Activated CD4-positive, alpha-beta T cell treated with anti-CD3 and anti-CD28 coated beads, Interleukin-2, amount 10 ng/mL, durations not matched to agents 7 days and 5 days (primary cell): ENCODE measurements around the gene BLTP3A. TPM values are rescaled to one million over a fixed set of nuclear protein-coding genes. Genes with fewer than 3 reads are reported as not detected.
"Not testable (repeated sequence)": the region's sequence is repeated elsewhere in the genome, so short reads cannot be mapped to it uniquely, and the experiment has no call there.

Source experiments
- CTCF ChIA-PET: fragments of 350-600 bp; sonication (Branson Sonifier 250); formaldehyde crosslinking; loops from one replicate; lab custom pipeline; 2021; ENCODE audit warnings: antibody characterized with exemption; lab: Charles Lee
- POLR2A ChIA-PET: fragments of 350-600 bp; sonication (Branson Sonifier 250); formaldehyde crosslinking; loops from one replicate; lab custom pipeline; 2021; ENCODE audit warnings: antibody characterized with exemption; lab: Charles Lee
- DNase-seq: peaks from one replicate; pipeline ENCODE4 v3.0.0-alpha.2; 2020
- H3K27ac Mint-ChIP-seq: one replicate; pipeline ENCODE4 v1.8.0; 2021; ENCODE audit warnings: mild to moderate bottlenecking, moderate library complexity, mixed read lengths
- H3K27me3 Mint-ChIP-seq: one replicate; pipeline ENCODE4 v1.8.0; 2021; ENCODE audit warnings: mixed read lengths
- H3K36me3 Mint-ChIP-seq: one replicate; pipeline ENCODE4 v1.8.0; 2021; ENCODE audit warnings: low read depth, mixed read lengths
- H3K4me1 Mint-ChIP-seq: one replicate; pipeline ENCODE4 v1.8.0; 2021; ENCODE audit warnings: mixed read lengths
- H3K4me3 Mint-ChIP-seq: one replicate; pipeline ENCODE4 v1.8.0; 2021; ENCODE audit warnings: mild to moderate bottlenecking, moderate library complexity, mixed read lengths
- H3K9me3 Mint-ChIP-seq: one replicate; pipeline ENCODE4 v1.8.0; 2021; ENCODE audit warnings: mixed read lengths
- total RNA-seq, 2 experiments: library from RNA; stranded (reverse); gene quantifications; one replicate each; pipeline ENCODE4 v1.2.3, GENCODE V29; 2021

BLTP3A gene, protein sequence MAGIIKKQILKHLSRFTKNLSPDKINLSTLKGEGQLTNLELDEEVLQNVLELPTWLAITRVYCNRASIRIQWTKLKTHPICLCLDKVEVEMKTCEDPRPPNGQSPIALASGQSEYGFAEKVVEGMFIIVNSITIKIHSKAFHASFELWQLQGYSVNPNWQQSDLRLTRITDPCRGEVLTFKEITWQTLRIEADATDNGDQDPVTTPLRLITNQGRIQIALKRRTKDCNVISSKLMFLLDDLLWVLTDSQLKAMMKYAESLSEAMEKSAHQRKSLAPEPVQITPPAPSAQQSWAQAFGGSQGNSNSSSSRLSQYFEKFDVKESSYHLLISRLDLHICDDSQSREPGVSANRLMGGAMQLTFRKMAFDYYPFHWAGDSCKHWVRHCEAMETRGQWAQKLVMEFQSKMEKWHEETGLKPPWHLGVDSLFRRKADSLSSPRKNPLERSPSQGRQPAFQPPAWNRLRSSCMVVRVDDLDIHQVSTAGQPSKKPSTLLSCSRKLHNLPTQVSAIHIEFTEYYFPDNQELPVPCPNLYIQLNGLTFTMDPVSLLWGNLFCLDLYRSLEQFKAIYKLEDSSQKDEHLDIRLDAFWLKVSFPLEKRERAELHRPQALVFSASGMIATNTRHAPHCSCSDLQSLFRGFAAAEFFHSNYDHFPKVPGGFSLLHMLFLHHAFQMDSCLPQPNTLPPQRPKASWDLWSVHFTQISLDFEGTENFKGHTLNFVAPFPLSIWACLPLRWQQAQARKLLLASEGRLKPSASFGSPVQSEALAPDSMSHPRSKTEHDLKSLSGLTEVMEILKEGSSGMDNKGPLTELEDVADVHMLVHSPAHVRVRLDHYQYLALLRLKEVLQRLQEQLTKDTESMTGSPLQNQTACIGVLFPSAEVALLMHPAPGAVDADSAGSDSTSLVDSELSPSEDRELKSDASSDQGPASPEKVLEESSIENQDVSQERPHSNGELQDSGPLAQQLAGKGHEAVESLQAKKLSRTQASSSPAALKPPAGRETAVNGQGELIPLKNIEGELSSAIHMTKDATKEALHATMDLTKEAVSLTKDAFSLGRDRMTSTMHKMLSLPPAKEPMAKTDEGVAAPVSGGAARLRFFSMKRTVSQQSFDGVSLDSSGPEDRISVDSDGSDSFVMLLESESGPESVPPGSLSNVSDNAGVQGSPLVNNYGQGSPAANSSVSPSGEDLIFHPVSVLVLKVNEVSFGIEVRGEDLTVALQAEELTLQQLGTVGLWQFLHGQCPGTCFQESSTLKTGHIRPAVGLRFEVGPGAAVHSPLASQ (N-terminal part only)
- total RNA-seq = 10 to 100 TPM; 11.4 to 13.8 TPM

DNA sequence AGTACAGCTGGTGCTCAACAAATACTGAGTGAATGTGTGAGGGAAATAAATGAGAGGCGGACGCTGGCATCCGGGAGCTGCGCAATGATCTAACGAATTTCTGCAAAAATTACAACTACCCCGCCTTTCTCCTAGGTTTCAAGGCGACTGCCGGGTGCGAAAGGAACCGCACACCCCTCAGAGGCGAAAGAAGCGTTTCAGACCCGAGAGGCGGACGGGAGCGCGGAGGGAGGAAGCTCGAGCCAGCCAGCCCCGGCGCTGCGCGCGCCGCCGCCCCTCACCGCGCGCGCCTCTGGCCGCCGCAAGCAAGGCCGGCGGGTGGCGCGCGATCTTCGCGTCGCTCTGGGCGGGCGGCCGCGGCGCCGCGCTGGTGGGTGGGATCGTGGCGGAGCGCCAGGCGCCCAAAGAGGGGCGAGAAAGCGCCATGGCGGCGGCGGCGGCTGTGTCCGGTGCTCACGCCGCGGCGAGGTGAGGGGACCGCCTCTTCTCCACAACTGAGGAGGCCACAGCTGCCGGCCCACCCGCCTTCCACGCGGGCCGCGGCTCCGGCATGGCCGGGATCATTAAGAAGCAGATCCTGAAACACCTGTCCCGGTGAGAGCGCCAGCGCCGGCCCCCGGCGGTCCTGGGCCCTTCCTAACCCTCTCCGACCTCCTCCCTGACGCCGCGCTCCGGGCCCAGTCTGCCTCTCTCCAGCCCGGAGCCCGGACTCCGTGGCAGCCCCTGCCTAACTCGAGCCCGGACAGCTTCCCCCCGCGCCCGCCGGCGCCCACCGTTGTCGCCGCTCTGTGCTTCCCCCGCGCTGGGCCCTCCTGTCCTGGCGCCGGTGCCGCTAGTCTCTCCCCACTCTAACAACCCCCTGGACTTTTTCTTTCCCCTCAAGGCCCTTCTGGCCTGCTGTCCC is at the start of gene BLTP3A:
Gene BLTP3A, plus strand, starts transcription at position 383 of the 904 bp plus-strand sequence. Its CDS starts 168 bp downstream, at position 551.
- Mint-ChIP-seq H3K27ac (peak within 1 kb of the TSS; percentile 97), H3K9me3 (no peaks in the 10 kb centered on the region), H3K4me3 (peak within 1 kb of the TSS; percentile 89), H3K4me1 (peaks cover 17% of the 10 kb centered on the region), H3K36me3 (no peaks in the 10 kb centered on the region), H3K27me3 (no peaks in the 10 kb centered on the region)
- ChIA-PET POLR2A (interaction anchor here (0.6 to 1.3 kb wide), 4 partner anchors 25 to 106 kb away, joined by 3 to 4 read pairs (median 4); partner anchors contain the start of gene SNRPC), CTCF (interaction anchor here (0.6 to 3.2 kb wide), 7 partner anchors 9 to 265 kb away, joined by 3 to 15 read pairs (median 5); no protein-coding TSS in a partner anchor)
- DNase-seq = peak; percentile 72

DNA sequence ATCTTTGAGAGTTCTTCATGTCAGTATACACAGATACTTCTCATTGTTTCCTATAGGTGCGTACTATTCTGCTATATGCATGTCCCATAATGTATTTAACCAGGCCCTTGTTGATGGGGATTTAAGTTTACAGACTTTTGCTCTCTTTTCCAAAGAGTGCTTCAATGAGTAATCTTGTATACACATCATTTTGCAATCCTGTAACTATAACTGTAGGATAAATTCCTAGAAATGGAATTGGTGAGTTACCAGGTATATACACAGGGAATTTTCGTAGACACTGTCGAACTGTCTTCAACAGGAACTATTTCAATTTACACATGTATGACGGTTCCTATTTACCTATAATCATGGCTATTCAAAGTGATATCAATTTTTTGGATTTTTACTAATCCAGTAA is 49.8 kb upstream of the BLTP3A start:
- ChIA-PET CTCF (interaction anchor here (0.6 to 0.8 kb wide), 2 partner anchors 12 to 1609 kb away, joined by 3 to 5 read pairs; no protein-coding TSS in a partner anchor), POLR2A (interaction anchor here (0.7 kb wide), 1 partner anchor 408 kb away, joined by 4 read pairs; no protein-coding TSS in a partner anchor)
- H3K4me1 Mint-ChIP-seq = peaks cover 4% of the 10 kb centered on the region
- H3K36me3 Mint-ChIP-seq = no peaks in the 10 kb centered on the region
- no peaks in the 10 kb centered on the region for H3K9me3 Mint-ChIP-seq
- no peak overlapping the region for H3K27ac Mint-ChIP-seq
- DNase-seq = no peak
- H3K4me3 Mint-ChIP-seq = no peak overlapping the region
- no peaks in the 10 kb centered on the region for H3K27me3 Mint-ChIP-seq

DNA sequence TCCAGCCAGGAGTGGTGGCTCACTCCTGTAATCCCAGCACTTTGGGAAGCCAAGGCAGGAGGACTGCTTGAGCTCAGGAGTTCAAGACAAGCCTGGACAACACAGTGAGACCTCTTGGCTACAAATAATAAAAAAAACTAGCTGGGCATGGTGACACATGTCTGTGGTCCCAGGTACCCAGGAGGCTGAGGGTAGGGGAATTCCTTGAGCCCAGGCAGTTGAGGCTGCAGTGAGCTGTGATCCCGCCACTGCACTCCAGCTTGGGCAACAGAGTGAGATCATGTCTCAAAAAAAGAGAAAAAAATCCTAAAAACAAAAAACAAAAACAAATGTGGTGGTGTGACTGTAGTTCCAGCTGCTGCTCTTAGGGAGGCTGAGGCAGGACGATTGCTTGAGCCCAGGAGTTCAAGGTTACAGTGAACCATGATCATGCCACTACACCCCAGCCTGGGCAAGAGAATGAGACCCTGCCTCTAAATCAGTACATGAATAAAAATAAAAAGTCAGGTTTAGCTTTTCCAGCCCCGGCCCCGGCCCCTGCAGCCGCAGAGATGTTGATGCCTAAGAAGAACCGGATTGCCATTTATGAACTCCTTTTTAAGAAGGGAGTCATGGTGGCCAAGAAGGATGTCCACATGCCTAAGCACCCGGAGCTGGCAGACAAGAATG is 48.1 kb upstream of the BLTP3A start:
- CTCF ChIA-PET = no interaction called here
- no peaks in the 10 kb centered on the region for H3K27me3 Mint-ChIP-seq
- no peak for DNase-seq
- H3K4me1 Mint-ChIP-seq = peaks cover 2% of the 10 kb centered on the region
- H3K36me3 Mint-ChIP-seq = no peaks in the 10 kb centered on the region
- no peaks in the 10 kb centered on the region for H3K9me3 Mint-ChIP-seq
- H3K4me3 Mint-ChIP-seq = no peak overlapping the region
- POLR2A ChIA-PET = no interaction called here
- H3K27ac Mint-ChIP-seq = no peak overlapping the region

DNA sequence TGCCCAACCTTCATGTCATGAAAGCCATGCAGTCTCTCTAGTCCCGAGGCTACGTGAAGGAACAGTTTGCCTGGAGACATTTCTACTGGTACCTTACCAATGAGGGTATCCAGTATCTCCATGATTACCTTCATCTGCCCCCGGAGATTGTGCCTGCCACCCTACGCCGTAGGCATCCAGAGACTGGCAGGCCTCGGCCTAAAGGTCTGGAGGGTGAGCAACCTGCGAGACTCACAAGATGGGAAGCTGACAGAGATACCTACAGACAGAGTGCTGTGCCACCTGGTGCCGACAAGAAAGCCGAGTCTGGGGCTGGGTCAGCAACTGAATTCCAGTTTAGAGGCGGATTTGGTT is 47.6 kb upstream of the BLTP3A start:
- H3K4me1 Mint-ChIP-seq, POLR2A ChIA-PET, H3K27ac Mint-ChIP-seq, H3K9me3 Mint-ChIP-seq, H3K36me3 Mint-ChIP-seq, H3K27me3 Mint-ChIP-seq, DNase-seq, H3K4me3 Mint-ChIP-seq: not testable (repeated sequence)
- CTCF ChIA-PET = interaction anchor here (0.7 to 3.0 kb wide), 3 partner anchors 11 to 16 kb away, joined by 3 to 14 read pairs (median 3); partner anchors contain the start of gene SNRPC

DNA sequence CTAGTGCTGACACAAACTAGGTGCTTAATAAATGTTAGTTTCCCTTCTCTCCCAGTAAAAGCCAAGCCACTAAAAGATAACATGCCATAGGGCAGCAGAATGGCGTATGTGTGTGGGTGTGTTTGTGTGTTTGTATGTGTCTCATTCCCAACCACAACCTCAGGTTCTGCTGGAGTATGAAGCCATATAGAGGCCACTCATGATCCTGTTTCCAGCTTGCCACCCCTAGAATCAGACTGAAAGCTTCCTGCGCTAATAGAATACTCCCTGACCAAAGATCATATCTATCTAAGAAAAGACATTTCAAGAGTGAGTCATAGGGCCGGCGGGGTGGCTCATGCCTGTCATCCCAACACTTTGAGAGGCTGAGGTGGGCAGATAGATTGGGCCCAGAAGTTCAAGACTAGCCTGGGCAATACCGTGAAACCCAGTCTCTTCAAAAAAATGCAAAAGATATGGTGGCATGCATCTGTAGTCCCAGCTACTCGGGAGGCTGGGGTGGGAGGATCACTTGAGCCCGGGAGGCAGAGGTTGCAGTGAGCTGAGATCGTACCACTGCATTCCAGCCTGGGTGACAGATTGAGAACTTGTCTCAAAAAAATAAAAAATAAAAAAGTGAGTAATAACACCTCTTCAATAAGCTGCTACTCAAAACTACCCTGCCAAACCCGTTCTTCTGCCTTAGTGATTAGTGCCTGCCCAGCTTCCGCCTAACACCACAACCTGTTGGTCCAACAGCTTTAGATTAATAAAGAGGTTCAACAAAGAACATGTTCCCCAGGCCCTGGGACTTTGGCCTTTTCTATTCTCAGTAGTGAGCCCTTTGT is 46.4 kb upstream of the BLTP3A start:
- ChIA-PET CTCF (interaction anchor here (0.8 to 3.0 kb wide), 6 partner anchors 10 to 19 kb away, joined by 3 to 14 read pairs (median 3); partner anchors contain the start of gene SNRPC), POLR2A (no interaction called here)
- no peaks in the 10 kb centered on the region for H3K4me1 Mint-ChIP-seq
- H3K4me3 Mint-ChIP-seq = no peak overlapping the region
- no peaks in the 10 kb centered on the region for H3K36me3 Mint-ChIP-seq
- H3K27ac Mint-ChIP-seq = no peak overlapping the region
- no peak for DNase-seq
- H3K27me3 Mint-ChIP-seq = no peaks in the 10 kb centered on the region
- no peaks in the 10 kb centered on the region for H3K9me3 Mint-ChIP-seq

DNA sequence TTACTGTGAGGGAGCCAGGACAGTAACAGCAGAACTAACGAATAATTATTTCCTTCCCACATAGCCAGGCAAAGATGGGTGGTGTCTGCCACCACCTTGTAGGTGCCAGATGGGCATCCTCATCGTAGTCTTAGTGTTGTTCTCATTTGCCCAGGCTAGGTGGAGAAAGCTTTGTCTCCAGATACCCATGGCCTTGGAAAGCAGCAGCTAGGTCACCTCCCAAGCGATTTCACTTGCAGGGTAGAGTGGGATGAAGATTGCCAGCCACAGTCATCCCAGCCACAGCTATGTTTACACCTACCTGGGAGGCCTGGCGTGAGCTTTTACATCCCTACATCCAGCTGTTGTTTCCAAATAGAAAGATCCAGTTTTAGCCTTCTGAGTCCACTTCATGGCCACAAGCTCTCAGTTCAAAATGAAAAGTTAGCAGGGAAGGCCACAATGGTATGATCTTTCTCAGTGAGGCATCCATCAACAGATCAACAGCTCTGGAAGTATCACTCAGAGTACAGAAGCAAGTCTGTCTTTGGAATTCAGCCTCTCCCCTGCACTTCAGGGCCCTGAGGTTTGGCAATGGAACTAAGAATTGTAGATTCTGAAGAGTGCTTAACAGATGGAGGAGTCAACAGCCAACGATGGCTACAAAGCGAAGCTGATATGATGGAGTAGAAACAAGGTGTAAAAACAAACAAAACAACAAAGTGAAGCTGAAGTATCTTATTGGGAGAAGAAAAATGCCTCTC is 45.6 kb upstream of the BLTP3A start:
- no peak for DNase-seq
- Mint-ChIP-seq H3K4me3 (no peak overlapping the region), H3K36me3 (no peaks in the 10 kb centered on the region), H3K9me3 (no peaks in the 10 kb centered on the region), H3K27me3 (no peaks in the 10 kb centered on the region), H3K27ac (no peak overlapping the region), H3K4me1 (no peaks in the 10 kb centered on the region)
- CTCF ChIA-PET = interaction anchor here (0.8 to 3.0 kb wide), 5 partner anchors 9 to 19 kb away, joined by 3 to 14 read pairs (median 3); partner anchors contain the start of gene SNRPC
- POLR2A ChIA-PET = no interaction called here

DNA sequence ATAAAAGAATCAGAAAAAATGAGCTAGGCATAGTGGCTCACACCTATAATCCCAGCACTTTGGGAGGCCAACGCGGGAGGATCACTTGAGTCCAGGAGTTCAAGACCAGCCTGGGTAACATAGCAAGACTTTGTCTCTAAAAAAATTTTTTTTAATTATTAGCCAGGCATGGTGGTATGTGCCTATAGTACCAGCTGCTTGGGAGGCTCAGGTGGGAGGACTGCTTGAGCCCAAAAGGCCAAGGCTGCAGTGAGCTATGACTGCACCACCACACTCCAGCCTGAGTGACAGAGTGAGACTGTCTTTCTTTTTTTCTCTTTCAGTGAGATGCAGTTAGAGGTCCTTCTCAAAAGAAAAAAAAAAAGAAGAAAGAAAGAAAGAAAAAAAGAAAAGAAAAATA is 43.1 kb upstream of the BLTP3A start:
- no peaks in the 10 kb centered on the region for H3K27me3 Mint-ChIP-seq
- no peak overlapping the region for H3K27ac Mint-ChIP-seq
- no peaks in the 10 kb centered on the region for H3K36me3 Mint-ChIP-seq
- ChIA-PET POLR2A (no interaction called here), CTCF (interaction anchor here (0.6 kb wide), 1 partner anchor 22 kb away, joined by 3 read pairs; no protein-coding TSS in a partner anchor)
- no peak overlapping the region for H3K4me3 Mint-ChIP-seq
- DNase-seq = no peak
- no peaks in the 10 kb centered on the region for H3K9me3 Mint-ChIP-seq
- no peaks in the 10 kb centered on the region for H3K4me1 Mint-ChIP-seq

DNA sequence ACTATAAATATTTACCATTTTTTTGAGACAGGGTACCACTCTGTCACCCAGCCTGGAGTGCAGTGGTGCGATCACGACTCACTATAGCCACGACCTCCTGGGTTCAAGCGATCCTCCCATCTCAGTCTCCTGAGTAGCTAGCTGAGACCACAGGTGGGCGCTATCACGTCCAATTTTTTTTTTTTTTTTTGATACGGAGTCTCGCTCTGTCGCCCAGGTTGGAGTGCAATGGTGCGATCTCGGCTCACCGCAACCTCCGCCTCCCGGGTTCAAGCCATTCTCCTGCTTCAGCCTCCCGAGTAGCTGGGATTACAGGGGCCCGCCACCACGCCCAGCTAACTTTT is 35.4 kb upstream of the BLTP3A start:
- ChIA-PET CTCF (interaction anchor here (0.6 to 1.7 kb wide), 11 partner anchors 11 to 630 kb away, joined by 3 to 14 read pairs (median 3); no protein-coding TSS in a partner anchor), POLR2A (interaction anchor here (0.6 to 1.2 kb wide), 3 partner anchors 35 to 132 kb away, joined by 3 to 7 read pairs (median 4); partner anchors contain the start of genes ANKS1A, BLTP3A and TAF11)
- DNase-seq = peak; percentile 43
- H3K4me3 Mint-ChIP-seq, H3K27me3 Mint-ChIP-seq, H3K36me3 Mint-ChIP-seq, H3K9me3 Mint-ChIP-seq, H3K27ac Mint-ChIP-seq, H3K4me1 Mint-ChIP-seq: not testable (repeated sequence)

DNA sequence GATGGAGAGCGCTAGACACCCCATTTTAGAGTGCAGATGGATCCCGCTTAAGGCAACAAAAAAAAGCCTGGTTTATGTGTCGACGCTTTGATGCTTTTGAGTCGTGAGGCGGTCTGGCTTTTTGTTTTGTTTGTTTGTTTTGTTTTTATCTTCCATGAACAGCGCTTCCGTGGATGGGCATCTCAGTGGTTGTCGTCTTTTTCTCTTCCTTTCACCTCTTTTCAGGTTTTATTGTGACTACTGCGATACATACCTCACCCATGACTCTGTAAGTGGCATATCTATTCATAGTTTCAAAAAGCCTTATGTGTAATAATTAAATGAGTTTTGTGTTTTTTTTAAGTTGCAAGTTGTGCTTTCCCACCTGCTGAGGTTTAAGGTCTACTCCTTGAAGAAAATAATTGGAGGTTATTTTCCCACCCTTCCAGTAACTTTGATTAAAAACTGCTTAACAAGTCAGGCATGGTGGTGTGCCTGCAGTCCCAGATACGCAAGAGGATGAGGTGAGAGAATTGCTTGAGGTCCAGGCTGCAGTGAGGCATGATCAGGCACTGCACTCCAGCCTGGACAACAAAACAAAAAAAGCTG is 34.1 kb upstream of the BLTP3A start:
- Mint-ChIP-seq H3K9me3 (no peaks in the 10 kb centered on the region), H3K4me1 (peaks cover 8% of the 10 kb centered on the region), H3K27me3 (no peaks in the 10 kb centered on the region), H3K36me3 (peaks cover 12% of the 10 kb centered on the region), H3K4me3 (no peak overlapping the region), H3K27ac (no peak overlapping the region)
- CTCF ChIA-PET = interaction anchor here (1.0 to 1.7 kb wide), 2 partner anchors 12 to 102 kb away, joined by 3 to 14 read pairs; no protein-coding TSS in a partner anchor
- DNase-seq = no peak
- POLR2A ChIA-PET = interaction anchor here (0.7 to 1.2 kb wide), 4 partner anchors 34 to 414 kb away, joined by 3 to 7 read pairs (median 3); partner anchors contain the start of genes ANKS1A, BLTP3A, ILRUN and TAF11
